GM12878 (cell line): ENCODE results near the gene TRIM69.

Experiments
- CTCF ChIP-seq, 3 experiments: IDR thresholded peaks in 2 of 3; conservative IDR thresholded peaks in 1 of 3; 2 replicates each; pipeline ENCODE4 v1.5.1; 2011; ENCODE audit warnings: low read depth in 3 of 3, low read length in 3 of 3, mild to moderate bottlenecking in 3 of 3, control low read depth in 2 of 3, moderate library complexity in 2 of 3, inconsistent platforms in 1 of 3, mixed read lengths in 1 of 3; ENCODE audit not compliant: control insufficient read depth in 2 of 3, insufficient read depth in 1 of 3; ENCODE audit errors: extremely low read depth in 1 of 3
- ELK1 ChIP-seq: IDR thresholded peaks from 2 replicates; pipeline ENCODE4 v1.6.1; 2012; ENCODE audit warnings: low read depth, low read length, improper control_type of control experiment
- JUND ChIP-seq: IDR thresholded peaks from 2 replicates; pipeline ENCODE4 v1.6.1; 2012; ENCODE audit warnings: low read depth, mild to moderate bottlenecking, low read length, improper control_type of control experiment, moderate library complexity
- NFIC ChIP-seq: IDR thresholded peaks from 2 replicates; pipeline ENCODE4 v1.6.1; 2012; ENCODE audit warnings: low read depth, mild to moderate bottlenecking, inconsistent platforms, low read length, moderate library complexity
- NR2C2 ChIP-seq: IDR thresholded peaks from 2 replicates; pipeline ENCODE4 v1.6.1; 2011; ENCODE audit warnings: borderline replicate concordance, low read depth; ENCODE audit not compliant: control insufficient read depth, insufficient read length
- PML ChIP-seq: IDR thresholded peaks from 2 replicates; pipeline ENCODE4 v1.6.1; 2012; ENCODE audit warnings: low read length, inconsistent platforms
- SREBF2 ChIP-seq: IDR thresholded peaks from 2 replicates; pipeline ENCODE4 v1.6.1; 2012; ENCODE audit warnings: mild to moderate bottlenecking, low read length
- ZNF274 ChIP-seq: IDR thresholded peaks from one replicate; pipeline ENCODE4 v1.8.0; 2011; ENCODE audit not compliant: insufficient read length, insufficient read depth

GRCh38 chr15:44790656-44791055 lies 54.3 kb downstream of the TRIM69 start:
- TF ChIP-seq CTCF (IDR thresholded peaks at IDR 0.05 in 2 of 3, conservative IDR thresholded peaks at IDR 0.05 in 1 of 3; ENCODE audit: control insufficient read depth in 2 of 3, extremely low read depth in 1 of 3, insufficient read depth in 1 of 3, low read depth in 3 of 3, low read length in 3 of 3) (no peak), NR2C2 (no peak), PML (no peak), JUND (no peak), SREBF2 (no peak), NFIC (no peak), ZNF274 (no peak), ELK1 (no peak)
